Stomach (tissue), 4 donors: ENCODE measurements around the gene NUP210.

ENCODE experiments used
- EP300 ChIP-seq: sonication (generic); formaldehyde crosslinking; IDR thresholded peaks from one replicate; pipeline ENCODE4 v1.6.1; 2017; ENCODE audit warnings: antibody characterized with exemption
- POLR2A ChIP-seq, 4 donors: fragments of 450-650 bp; IDR thresholded peaks; one replicate each; pipeline ENCODE4 v1.6.1; 2016; ENCODE audit warnings: antibody characterized with exemption in 4 of 4, control low read depth in 2 of 4, mild to moderate bottlenecking in 1 of 4, moderate library complexity in 1 of 4
- POLR2AphosphoS5 ChIP-seq, 3 donors: sonication (generic); formaldehyde crosslinking; IDR thresholded peaks; one replicate each; pipeline ENCODE4 v1.6.1; 2016; ENCODE audit warnings: antibody characterized with exemption in 3 of 3
- TF ChIP-seq, protein P1 (sequence below), 7 experiments: fragments of 450-650 bp in 4 of 7; fragments of 200-600 bp in 3 of 7; sonication (generic) in 3 of 7; IDR thresholded peaks; one replicate each; pipeline ENCODE4 v1.5.1; 2016 to 2019; ENCODE audit warnings: antibody characterized with exemption in 7 of 7, control low read depth in 2 of 7, mild to moderate bottlenecking in 1 of 7

DNA sequence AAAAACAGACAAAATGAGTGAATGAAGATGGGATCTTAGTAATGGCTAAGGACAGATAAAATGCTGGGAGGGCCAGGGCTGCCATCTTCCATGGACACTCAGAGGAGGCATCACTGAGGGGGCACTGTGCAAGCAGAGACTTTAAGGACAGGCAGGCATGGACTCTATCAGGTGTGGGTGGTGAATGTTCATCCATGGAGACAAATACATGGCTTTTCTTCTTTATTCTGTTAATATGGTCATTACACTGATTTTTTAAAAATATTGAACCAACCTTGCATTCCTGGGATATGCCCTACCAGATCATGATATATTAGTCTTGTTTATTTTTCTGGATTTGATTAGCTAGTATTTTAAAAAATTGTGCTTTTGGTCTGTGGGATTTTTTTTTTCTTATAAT is 12.2 kb downstream of the NUP210 start:
- TF ChIP-seq, protein P1, sequence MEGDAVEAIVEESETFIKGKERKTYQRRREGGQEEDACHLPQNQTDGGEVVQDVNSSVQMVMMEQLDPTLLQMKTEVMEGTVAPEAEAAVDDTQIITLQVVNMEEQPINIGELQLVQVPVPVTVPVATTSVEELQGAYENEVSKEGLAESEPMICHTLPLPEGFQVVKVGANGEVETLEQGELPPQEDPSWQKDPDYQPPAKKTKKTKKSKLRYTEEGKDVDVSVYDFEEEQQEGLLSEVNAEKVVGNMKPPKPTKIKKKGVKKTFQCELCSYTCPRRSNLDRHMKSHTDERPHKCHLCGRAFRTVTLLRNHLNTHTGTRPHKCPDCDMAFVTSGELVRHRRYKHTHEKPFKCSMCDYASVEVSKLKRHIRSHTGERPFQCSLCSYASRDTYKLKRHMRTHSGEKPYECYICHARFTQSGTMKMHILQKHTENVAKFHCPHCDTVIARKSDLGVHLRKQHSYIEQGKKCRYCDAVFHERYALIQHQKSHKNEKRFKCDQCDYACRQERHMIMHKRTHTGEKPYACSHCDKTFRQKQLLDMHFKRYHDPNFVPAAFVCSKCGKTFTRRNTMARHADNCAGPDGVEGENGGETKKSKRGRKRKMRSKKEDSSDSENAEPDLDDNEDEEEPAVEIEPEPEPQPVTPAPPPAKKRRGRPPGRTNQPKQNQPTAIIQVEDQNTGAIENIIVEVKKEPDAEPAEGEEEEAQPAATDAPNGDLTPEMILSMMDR (IDR thresholded peaks at IDR 0.05) = no peak
- no peak for TF ChIP-seq POLR2AphosphoS5 (IDR thresholded peaks at IDR 0.05)
- no peak for TF ChIP-seq POLR2A (IDR thresholded peaks at IDR 0.05)
- TF ChIP-seq EP300 = no peak
